SK-N-SH (cell line): Measurements from ENCODE around the gene CEP43. TPM values are rescaled to one million over a fixed set of nuclear protein-coding genes. Genes with fewer than 3 reads are reported as not detected.
A peak's percentile ranks its signal among the peaks of the same experiment; 100 is the strongest.

Source experiments
- CTCF ChIA-PET: fragments of 300-600, 350-600 bp; formaldehyde crosslinking; extraction: SDS; loops from one replicate; lab custom pipeline; 2021; lab: Yijun Ruan, JAX
- POLR2A ChIA-PET: fragments of 350-600 bp; sonication (Branson Sonifier 250); formaldehyde crosslinking; extraction: SDS; loops from one replicate; lab custom pipeline; 2020; ENCODE audit warnings: antibody characterized with exemption, inconsistent platforms; lab: Yijun Ruan, JAX
- DNase-seq: peaks from one replicate; pipeline ENCODE4 v3.0.0; 2012
- H2AFZ ChIP-seq: fragments of 200-600 bp; sonication (generic); 2 replicates; pipeline ENCODE4 v1.8.1; 2016; ENCODE audit warnings: antibody characterized with exemption, mild to moderate bottlenecking, low read depth
- H3F3A ChIP-seq: fragments of 200-600 bp; sonication (generic); replicated peaks from 2 replicates; pipeline ENCODE3; 2016; ENCODE audit warnings: antibody characterized with exemption, mild to moderate bottlenecking; ENCODE audit not compliant: insufficient read depth
- H3K27ac ChIP-seq, 2 experiments: fragments of 200-500 bp in 1 of 2; fragments of 200-600 bp in 1 of 2; sonication (Bioruptor generic) in 1 of 2; sonication (generic), shearing (Covaris generic) in 1 of 2; 2 replicates each; pipeline versions ENCODE4 v1.5.1 to v1.6.1; 2014 to 2016; ENCODE audit warnings: low read depth in 2 of 2, inconsistent platforms in 1 of 2, low read length in 1 of 2, mild to moderate bottlenecking in 1 of 2, mixed read lengths in 1 of 2
- H3K27me3 ChIP-seq: fragments of 200-600 bp; sonication (generic), shearing (Covaris generic); 2 replicates; pipeline ENCODE4 v1.6.1; 2016; ENCODE audit warnings: mixed run types; ENCODE audit not compliant: insufficient read depth
- H3K36me3 ChIP-seq, 2 experiments: fragments of 200-500 bp in 1 of 2; fragments of 200-600 bp in 1 of 2; sonication (Bioruptor generic) in 1 of 2; sonication (generic) in 1 of 2; replicated peaks in 1 of 2; 2 replicates each; pipeline versions ENCODE3 to v1.5.1; 2014 to 2016; ENCODE audit warnings: low read length in 1 of 2, mild to moderate bottlenecking in 1 of 2; ENCODE audit not compliant: insufficient read depth in 2 of 2, control insufficient read depth in 1 of 2
- H3K4me1 ChIP-seq, 2 experiments: fragments of 200-500 bp in 1 of 2; fragments of 200-600 bp in 1 of 2; sonication (Bioruptor generic) in 1 of 2; sonication (generic), shearing (Covaris generic) in 1 of 2; 2 replicates each; pipeline versions ENCODE4 v1.5.1 to v1.6.1; 2014 to 2016; ENCODE audit warnings: low read depth in 1 of 2, low read length in 1 of 2, mixed run types in 1 of 2; ENCODE audit not compliant: insufficient read depth in 2 of 2, control insufficient read depth in 1 of 2
- H3K4me2 ChIP-seq: fragments of 200-600 bp; sonication (generic), shearing (Covaris generic); 2 replicates; pipeline ENCODE4 v1.6.1; 2017; ENCODE audit warnings: mixed run types
- H3K4me3 ChIP-seq, 2 experiments: fragments of 200-500 bp in 1 of 2; fragments of 200-600 bp in 1 of 2; sonication (Bioruptor generic) in 1 of 2; sonication (generic), shearing (Covaris generic) in 1 of 2; 2 replicates each; pipeline versions ENCODE4 v1.5.1 to v1.8.1; 2014 to 2016; ENCODE audit warnings: low read depth in 2 of 2, inconsistent platforms in 1 of 2, low read length in 1 of 2, mild to moderate bottlenecking in 1 of 2, mixed read lengths in 1 of 2, moderate library complexity in 1 of 2
- H3K79me2 ChIP-seq: fragments of 200-600 bp; sonication (generic); 2 replicates; pipeline ENCODE4 v1.8.1; 2017; ENCODE audit warnings: mild to moderate bottlenecking; ENCODE audit not compliant: insufficient read depth
- H3K9ac ChIP-seq: fragments of 200-600 bp; sonication (generic); 2 replicates; pipeline ENCODE4 v1.6.1; 2017; ENCODE audit warnings: mixed run types
- H3K9me2 ChIP-seq: fragments of 200-600 bp; sonication (generic); 2 replicates; pipeline ENCODE4 v1.6.1; 2017; ENCODE audit warnings: mixed run types
- H3K9me3 ChIP-seq: fragments of 200-600 bp; sonication (generic); 2 replicates; pipeline ENCODE4 v1.6.1; 2017; ENCODE audit warnings: mixed run types, mild to moderate bottlenecking, moderate library complexity
- H4K20me1 ChIP-seq: fragments of 200-600 bp; sonication (generic); 2 replicates; pipeline ENCODE4 v1.6.1; 2017; ENCODE audit warnings: mild to moderate bottlenecking, mixed run types; ENCODE audit not compliant: insufficient read depth
- CHD2 ChIP-seq: fragments of 150-350 bp; IDR thresholded peaks from 2 replicates; pipeline ENCODE4 v1.6.1; 2018; ENCODE audit warnings: low read length; ENCODE audit not compliant: partially characterized antibody
- CTCF ChIP-seq: fragments of 200-600 bp; sonication (generic); IDR thresholded peaks from 2 replicates; pipeline ENCODE4 v1.6.1; 2017; ENCODE audit warnings: antibody characterized with exemption, mild to moderate bottlenecking, moderate library complexity
- FOSL2 ChIP-seq: IDR thresholded peaks from 2 replicates; pipeline ENCODE4 v1.4.0; 2012; ENCODE audit warnings: low read depth, mild to moderate bottlenecking, moderate library complexity, borderline replicate concordance
- GABPA ChIP-seq: IDR thresholded peaks from 2 replicates; pipeline ENCODE4 v1.4.0; 2012; ENCODE audit warnings: low read depth, mild to moderate bottlenecking
- JUND ChIP-seq: IDR thresholded peaks from 2 replicates; pipeline ENCODE4 v1.4.0; 2012
- MAX ChIP-seq: IDR thresholded peaks from 2 replicates; pipeline ENCODE4 v1.4.0; 2012; ENCODE audit warnings: low read depth
- MXI1 ChIP-seq: IDR thresholded peaks from 2 replicates; pipeline ENCODE4 v1.6.1; 2012; ENCODE audit warnings: mild to moderate bottlenecking, low read depth, low read length, improper control_type of control experiment
- NRF1 ChIP-seq: IDR thresholded peaks from 2 replicates; pipeline ENCODE4 v1.6.1; 2012; ENCODE audit warnings: low read depth, mild to moderate bottlenecking, low read length
- PBX3 ChIP-seq: IDR thresholded peaks from 2 replicates; pipeline ENCODE4; 2012
- POLR2AphosphoS5 ChIP-seq: IDR thresholded peaks from 2 replicates; pipeline ENCODE4 v1.6.1; 2012; ENCODE audit warnings: low read depth, low read length
- RCOR1 ChIP-seq: fragments of 150-350 bp; IDR thresholded peaks from 2 replicates; pipeline ENCODE4 v1.6.1; 2017; ENCODE audit warnings: antibody characterized with exemption, low read length
- REST ChIP-seq: IDR thresholded peaks from 2 replicates; pipeline ENCODE4 v1.6.1; 2012; ENCODE audit warnings: mild to moderate bottlenecking, low read depth, low read length, moderate library complexity
- RFX5 ChIP-seq: IDR thresholded peaks from 2 replicates; pipeline ENCODE4 v1.6.1; 2012; ENCODE audit warnings: mild to moderate bottlenecking, improper control_type of control experiment, low read length
- ZBTB33 ChIP-seq: IDR thresholded peaks from 2 replicates; pipeline ENCODE4 v1.4.0; 2012; ENCODE audit warnings: low read depth, borderline replicate concordance
- WGBS: methylation state at CpG from one replicate; pipeline ENCODE4 v1.1.6; 2017; ENCODE audit warnings: low lambda C conversion rate; 5-methylcytosine and 5-hydroxymethylcytosine counted together
- polyA plus RNA-seq, 3 experiments: library from polyadenylated mRNA; depleted of rRNA; stranded (reverse); fragments of >200 nt; gene quantifications; 2 replicates each; pipeline ENCODE4 v1.2.3, GENCODE V29; 2012

The CEP43 gene
- polyA plus RNA-seq, 1 of the 3 experiments (the other 2 are of a cell fraction): 7.5 TPM

GRCh38 chr6:167020206-167020605, 21.0 kb downstream of the CEP43 start:
- Histone ChIP-seq H3K4me2 (no peak overlapping the region), H3F3A (no peaks in the 10 kb centered on the region), H3K4me1 (no peaks in the 10 kb centered on the region), H3K27me3 (no peaks in the 10 kb centered on the region), H4K20me1 (no peaks in the 10 kb centered on the region), H3K36me3 (peaks cover 38 to 43% of the 10 kb centered on the region in 2 experiments), H3K79me2 (no peaks in the 10 kb centered on the region; the same call in 1 of the 2 replicates), H3K4me3 (no peak overlapping the region), H3K9me2 (no peaks in the 10 kb centered on the region), H3K9me3 (no peaks in the 10 kb centered on the region), H3K9ac (no peak overlapping the region), H3K27ac (no peak overlapping the region), H2AFZ (no peak overlapping the region)
- POLR2A ChIA-PET: no interaction called here
- 100% methylated on average over 3 of the region's 3 CpGs for WGBS
- CTCF ChIA-PET: interaction anchor here (1.1 kb wide), 1 partner anchor 11 kb away, joined by 3 read pairs; no protein-coding TSS in a partner anchor
- no peak for DNase-seq
- TF ChIP-seq MAX (no peak), RCOR1 (no peak), GABPA (no peak), RFX5 (no peak)

GRCh38 chr6:167027308-167027707, 28.1 kb downstream of the CEP43 start:
- Histone ChIP-seq H3K4me1 (peaks cover 0 to 50% of the 10 kb centered on the region in 2 experiments; a peak in 2 of 4 replicates), H2AFZ (no peak overlapping the region), H3K27ac (peak overlapping the region in 1 of 2 experiments; percentile 98; a peak in 2 of 4 replicates), H3K36me3 (peaks cover 58 to 74% of the 10 kb centered on the region in 2 experiments), H3F3A (no peaks in the 10 kb centered on the region), H3K9ac (no peak overlapping the region), H3K4me2 (no peak overlapping the region), H4K20me1 (no peaks in the 10 kb centered on the region), H3K27me3 (no peaks in the 10 kb centered on the region), H3K9me2 (no peaks in the 10 kb centered on the region), H3K79me2 (no peaks in the 10 kb centered on the region), H3K4me3 (no peak overlapping the region), H3K9me3 (no peaks in the 10 kb centered on the region)
- DNase-seq: no peak
- TF ChIP-seq ZBTB33 (no peak), POLR2AphosphoS5 (no peak), JUND (no peak), PBX3 (no peak), FOSL2 (no peak), REST (no peak), NRF1 (no peak), MXI1 (no peak), CHD2 (no peak), RCOR1 (no peak), CTCF (no peak)
- WGBS: 100% methylated on average over 3 of the region's 3 CpGs
- ChIA-PET POLR2A (no interaction called here), CTCF (interaction anchor here (0.6 kb wide), 1 partner anchor 115 kb away, joined by 3 read pairs; no protein-coding TSS in a partner anchor)
